ENCODE results near the gene EML5. TPM values are rescaled to one million over a fixed set of nuclear protein-coding genes. Genes with fewer than 3 reads are reported as not detected.

The EML5 gene
- total RNA-seq, 1 donor from 2014 or later: not detected

DNA sequence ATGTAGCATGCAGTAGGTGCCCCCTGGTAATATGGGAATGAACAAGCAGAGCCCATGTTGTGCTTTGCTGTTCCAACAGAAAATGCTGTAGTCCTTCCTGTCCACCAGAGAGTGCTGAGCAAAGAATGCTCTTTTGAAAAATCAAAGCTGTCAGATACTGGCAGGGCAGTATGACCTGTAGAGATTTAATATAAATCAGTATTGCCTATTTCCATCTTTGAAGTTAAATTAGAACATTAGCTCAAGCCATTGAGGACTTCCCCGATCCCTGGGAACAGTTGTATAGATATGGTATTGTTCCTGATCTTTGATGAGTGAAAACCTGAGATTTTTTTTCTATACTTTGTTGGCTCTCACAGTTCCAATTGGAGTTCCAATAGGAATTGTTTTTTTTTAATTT, 44.7 kb upstream of the EML5 start:
- no peaks in the 10 kb centered on the region for H3K9me3 Mint-ChIP-seq (ENCODE audit: low read depth)
- no peak for DNase-seq (ENCODE audit: low spot score)
- TF ChIP-seq, protein P1, sequence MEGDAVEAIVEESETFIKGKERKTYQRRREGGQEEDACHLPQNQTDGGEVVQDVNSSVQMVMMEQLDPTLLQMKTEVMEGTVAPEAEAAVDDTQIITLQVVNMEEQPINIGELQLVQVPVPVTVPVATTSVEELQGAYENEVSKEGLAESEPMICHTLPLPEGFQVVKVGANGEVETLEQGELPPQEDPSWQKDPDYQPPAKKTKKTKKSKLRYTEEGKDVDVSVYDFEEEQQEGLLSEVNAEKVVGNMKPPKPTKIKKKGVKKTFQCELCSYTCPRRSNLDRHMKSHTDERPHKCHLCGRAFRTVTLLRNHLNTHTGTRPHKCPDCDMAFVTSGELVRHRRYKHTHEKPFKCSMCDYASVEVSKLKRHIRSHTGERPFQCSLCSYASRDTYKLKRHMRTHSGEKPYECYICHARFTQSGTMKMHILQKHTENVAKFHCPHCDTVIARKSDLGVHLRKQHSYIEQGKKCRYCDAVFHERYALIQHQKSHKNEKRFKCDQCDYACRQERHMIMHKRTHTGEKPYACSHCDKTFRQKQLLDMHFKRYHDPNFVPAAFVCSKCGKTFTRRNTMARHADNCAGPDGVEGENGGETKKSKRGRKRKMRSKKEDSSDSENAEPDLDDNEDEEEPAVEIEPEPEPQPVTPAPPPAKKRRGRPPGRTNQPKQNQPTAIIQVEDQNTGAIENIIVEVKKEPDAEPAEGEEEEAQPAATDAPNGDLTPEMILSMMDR (IDR thresholded peaks at IDR 0.05): no peak
- no peaks in the 10 kb centered on the region for H3K27me3 Mint-ChIP-seq (ENCODE audit: low read depth)
- H3K4me3 Mint-ChIP-seq (ENCODE audit: unreplicated experiment): no peak overlapping the region
- H3K36me3 Mint-ChIP-seq (ENCODE audit: low read depth): peaks cover 8% of the 10 kb centered on the region
- peaks cover 45% of the 10 kb centered on the region for H3K4me1 Mint-ChIP-seq (ENCODE audit: low read depth)
- H3K27ac Mint-ChIP-seq (ENCODE audit: unreplicated experiment): no peak overlapping the region

DNA sequence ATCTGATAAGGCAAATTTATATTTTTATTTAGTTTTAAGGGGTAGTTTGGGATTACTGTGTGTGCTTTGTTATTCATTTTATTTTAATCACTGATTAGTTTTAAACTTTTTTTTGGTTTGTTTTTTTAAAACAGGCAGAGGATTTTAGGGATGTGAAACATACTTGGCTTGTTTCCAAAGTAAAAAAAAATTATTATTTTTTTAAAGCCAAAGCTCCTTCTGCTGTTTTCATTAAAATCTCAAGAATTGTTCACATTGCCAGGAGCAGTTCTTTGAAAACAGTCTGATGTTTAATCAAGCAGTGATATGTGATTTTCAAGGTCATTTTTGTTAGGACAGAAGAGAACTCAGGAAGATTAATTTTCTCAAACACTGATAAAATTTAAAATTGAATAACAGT, 42.9 kb upstream of the EML5 start:
- H3K27ac Mint-ChIP-seq (ENCODE audit: unreplicated experiment): peak overlapping the region; percentile 91
- no peaks in the 10 kb centered on the region for H3K9me3 Mint-ChIP-seq (ENCODE audit: low read depth)
- H3K27me3 Mint-ChIP-seq (ENCODE audit: low read depth): no peaks in the 10 kb centered on the region
- TF ChIP-seq, protein P1 (IDR thresholded peaks at IDR 0.05): no peak
- H3K4me1 Mint-ChIP-seq (ENCODE audit: low read depth): peaks cover 57% of the 10 kb centered on the region
- DNase-seq (ENCODE audit: low spot score): no peak
- peaks cover 1% of the 10 kb centered on the region for H3K36me3 Mint-ChIP-seq (ENCODE audit: low read depth)
- no peak overlapping the region for H3K4me3 Mint-ChIP-seq (ENCODE audit: unreplicated experiment)

DNA sequence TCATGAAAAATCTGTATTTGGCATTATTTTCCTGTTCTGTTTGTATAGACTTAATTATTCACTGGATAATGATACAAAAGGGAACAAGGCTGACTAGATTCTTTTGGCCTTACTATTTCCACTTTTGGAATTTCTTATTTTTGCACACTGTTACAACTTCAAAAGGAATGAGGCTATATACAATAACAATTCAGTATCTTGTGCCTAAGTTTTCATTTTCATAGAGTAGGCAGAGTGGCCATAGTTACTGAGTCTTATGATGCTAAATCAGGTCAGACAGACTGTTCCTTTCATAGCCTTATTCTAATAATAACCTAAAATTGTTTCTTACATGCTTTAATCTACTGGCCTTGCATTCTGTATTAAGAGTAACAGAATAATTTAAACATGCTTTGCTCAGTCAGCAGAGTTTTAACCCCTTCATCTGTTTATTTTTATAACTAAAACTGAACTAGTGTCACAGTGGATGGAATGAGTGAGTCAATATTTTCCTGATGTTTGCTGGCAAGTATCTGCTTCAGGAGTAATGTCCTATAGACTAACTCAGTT, 42.2 kb upstream of the EML5 start:
- TF ChIP-seq, protein P1 (IDR thresholded peaks at IDR 0.05): no peak
- H3K9me3 Mint-ChIP-seq (ENCODE audit: low read depth): no peaks in the 10 kb centered on the region
- peak overlapping the region; percentile 81 for H3K27ac Mint-ChIP-seq (ENCODE audit: unreplicated experiment)
- peaks cover 63% of the 10 kb centered on the region for H3K4me1 Mint-ChIP-seq (ENCODE audit: low read depth)
- DNase-seq (ENCODE audit: low spot score): no peak
- peaks cover 1% of the 10 kb centered on the region for H3K36me3 Mint-ChIP-seq (ENCODE audit: low read depth)
- no peaks in the 10 kb centered on the region for H3K27me3 Mint-ChIP-seq (ENCODE audit: low read depth)
- no peak overlapping the region for H3K4me3 Mint-ChIP-seq (ENCODE audit: unreplicated experiment)

DNA sequence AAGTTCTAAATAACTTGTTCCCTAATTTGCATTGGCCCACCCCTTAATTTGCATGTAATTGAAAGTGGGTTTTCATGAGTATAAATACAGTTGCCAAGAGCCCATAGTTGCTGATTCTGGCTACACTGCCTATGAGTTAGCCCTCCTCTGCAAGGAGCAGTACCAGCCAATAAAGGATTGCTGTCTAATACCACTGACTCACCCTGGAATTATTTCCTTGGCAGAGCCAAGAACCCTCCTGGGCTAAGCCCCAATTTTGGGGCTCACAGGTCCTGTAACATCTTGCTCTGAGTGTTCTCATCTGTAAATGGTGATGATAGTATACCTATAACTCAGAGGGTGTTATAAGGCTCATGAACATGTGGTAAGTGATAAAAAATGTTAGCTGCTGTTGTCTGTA, 38.5 kb upstream of the EML5 start:
- TF ChIP-seq, protein P1 (IDR thresholded peaks at IDR 0.05): no peak
- no peak overlapping the region for H3K27ac Mint-ChIP-seq (ENCODE audit: unreplicated experiment)
- H3K4me1 Mint-ChIP-seq (ENCODE audit: low read depth): peaks cover 75% of the 10 kb centered on the region
- H3K4me3 Mint-ChIP-seq (ENCODE audit: unreplicated experiment): no peak overlapping the region
- H3K9me3 Mint-ChIP-seq (ENCODE audit: low read depth): no peaks in the 10 kb centered on the region
- H3K36me3 Mint-ChIP-seq (ENCODE audit: low read depth): no peaks in the 10 kb centered on the region
- DNase-seq (ENCODE audit: low spot score): no peak
- H3K27me3 Mint-ChIP-seq (ENCODE audit: low read depth): no peaks in the 10 kb centered on the region

DNA sequence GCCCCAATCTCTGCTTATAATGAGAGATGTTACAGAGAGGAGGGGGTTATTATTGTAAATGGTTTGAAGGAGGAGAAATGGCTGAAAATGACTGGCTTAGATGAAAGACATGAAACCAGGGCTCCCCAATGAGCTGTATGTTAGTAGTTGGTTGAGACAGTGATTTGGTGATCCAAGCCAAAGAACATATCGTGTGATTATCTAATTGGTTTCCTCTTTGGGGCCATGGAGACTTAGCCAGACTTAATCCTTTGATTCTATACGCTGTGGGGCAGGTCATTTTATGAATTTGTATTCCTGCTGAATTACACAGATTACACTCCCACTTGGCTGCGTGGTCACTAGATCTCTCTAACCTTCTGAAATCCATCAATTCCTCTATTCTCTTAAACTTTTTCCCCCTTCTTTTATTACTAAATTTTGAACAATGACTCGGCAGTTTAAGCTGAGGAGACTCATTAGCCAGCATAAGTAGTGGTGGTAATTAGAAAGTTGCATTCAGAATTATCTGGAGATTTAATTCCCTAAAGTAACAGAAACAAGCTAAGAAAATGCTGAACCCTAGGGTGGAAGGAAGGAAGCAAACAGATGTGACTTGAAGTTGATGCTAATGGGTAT, 37.0 kb upstream of the EML5 start:
- Mint-ChIP-seq H3K27ac (ENCODE audit: unreplicated experiment) (no peak overlapping the region), H3K4me3 (ENCODE audit: unreplicated experiment) (no peak overlapping the region), H3K9me3 (ENCODE audit: low read depth) (no peaks in the 10 kb centered on the region), H3K36me3 (ENCODE audit: low read depth) (no peaks in the 10 kb centered on the region), H3K27me3 (ENCODE audit: low read depth) (no peaks in the 10 kb centered on the region), H3K4me1 (ENCODE audit: low read depth) (peaks cover 68% of the 10 kb centered on the region)
- TF ChIP-seq, protein P1 (IDR thresholded peaks at IDR 0.05): no peak
- no peak for DNase-seq (ENCODE audit: low spot score)

Measured in chondrocyte (in vitro differentiated cells).